T-helper 2 cell (primary cell): ENCODE results near the gene SSTR1.

ENCODE experiments used
- DNase-seq, 5 experiments: peaks; one replicate each; pipeline versions ENCODE4 v3.0.0 to v3.0.0-alpha.2; 2012 to 2022

The SSTR1 gene

GRCh38 chr14:38203929-38204718 lies 3.6 kb upstream of the SSTR1 start:
- DNase-seq = no peak

GRCh38 chr14:38204719-38205115 lies 3.0 kb upstream of the SSTR1 start:
- DNase-seq = no peak

GRCh38 chr14:38205119-38205813 lies 2.4 kb upstream of the SSTR1 start:
- DNase-seq = no peak

GRCh38 chr14:38205949-38206665 lies 1.6 kb upstream of the SSTR1 start:
- no peak for DNase-seq

- no peak for DNase-seq
Observed at GRCh38 chr14:38206689-38207376, 871 bp upstream of the SSTR1 start.

- no peak for DNase-seq
Observed at GRCh38 chr14:38207377-38207735, 348 bp upstream of the SSTR1 start.

GRCh38 chr14:38208618-38209562 lies 1.2 kb downstream of the SSTR1 start:
- peak in 1 of 5 experiments; percentile 30 for DNase-seq

- DNase-seq = no peak
Observed at GRCh38 chr14:38209572-38210557, 2.2 kb downstream of the SSTR1 start.

GRCh38 chr14:38210587-38211216 lies 3.0 kb downstream of the SSTR1 start:
- DNase-seq = no peak

- no peak for DNase-seq
Observed at GRCh38 chr14:38211255-38211735, 3.6 kb downstream of the SSTR1 start.

- DNase-seq = no peak
Observed at GRCh38 chr14:38212111-38212510, 4.4 kb downstream of the SSTR1 start.

- no peak for DNase-seq
Observed at GRCh38 chr14:38213001-38213400, 5.3 kb downstream of the SSTR1 start.

- no peak for DNase-seq
Observed at GRCh38 chr14:38217553-38217952, 9.8 kb downstream of the SSTR1 start.

GRCh38 chr14:38221077-38221476 lies 13.4 kb downstream of the SSTR1 start:
- no peak for DNase-seq

GRCh38 chr14:38224338-38224737 lies 16.6 kb downstream of the SSTR1 start:
- no peak for DNase-seq

- DNase-seq = no peak
Observed at GRCh38 chr14:38225946-38226345, 18.2 kb downstream of the SSTR1 start.

- DNase-seq = no peak
Observed at GRCh38 chr14:38226366-38226765, 18.7 kb downstream of the SSTR1 start.

- DNase-seq = no peak
Observed at GRCh38 chr14:38233218-38233617, 25.5 kb downstream of the SSTR1 start.

- no peak for DNase-seq
Observed at GRCh38 chr14:38238332-38238731, 30.6 kb downstream of the SSTR1 start.

- no peak for DNase-seq
Observed at GRCh38 chr14:38238878-38239277, 31.2 kb downstream of the SSTR1 start.
